ENCODE results near the gene SPEG. TPM values are rescaled to one million over a fixed set of nuclear protein-coding genes. Genes with fewer than 3 reads are reported as not detected.

SPEG gene
- total and polyA plus RNA-seq, 2 of the 13 experiments (the other 11 are each of a cell fraction or from before 2014, with no cell fraction given) = 0.18 to 0.24 TPM

DNA sequence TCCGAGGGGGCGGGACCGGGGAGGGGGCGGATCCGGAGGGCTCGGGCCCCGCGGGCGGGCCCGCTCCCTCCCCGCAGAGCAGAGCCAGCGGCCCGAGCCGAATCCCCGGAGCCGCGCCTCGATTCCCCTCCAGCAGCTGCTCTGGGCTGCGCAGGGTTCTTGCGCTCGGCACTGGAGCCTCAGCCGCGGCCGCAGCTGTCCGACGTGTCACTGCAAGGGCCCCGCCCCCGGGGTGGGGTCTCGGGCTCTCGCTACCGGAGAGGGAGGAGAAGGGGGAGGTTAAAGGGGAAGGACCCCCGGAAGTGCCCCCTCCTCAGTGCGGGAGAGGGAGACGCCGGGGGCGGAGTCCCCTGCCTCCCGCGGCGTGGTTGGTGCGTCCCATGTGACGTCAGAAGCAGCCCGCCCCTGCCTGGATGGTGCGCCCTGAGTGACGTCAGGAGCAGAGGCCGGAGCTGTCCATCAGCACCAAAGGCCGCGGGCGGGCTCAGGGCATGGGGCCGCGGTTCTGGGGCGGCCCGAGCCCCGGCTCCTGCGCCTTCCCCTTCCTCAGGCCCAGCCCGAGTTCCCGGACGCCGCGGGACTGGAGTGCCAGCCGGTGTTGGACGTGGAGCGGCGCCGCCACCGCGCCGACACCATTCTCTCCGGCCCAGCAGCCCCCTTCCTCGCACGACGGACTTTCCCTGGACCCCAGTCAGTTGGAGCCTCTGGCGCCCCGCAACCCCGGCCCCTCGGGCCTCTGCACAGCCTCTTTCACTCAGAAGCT, 109.1 kb downstream of the SPEG start, which contains the start of the genes CHPF and TMEM198 (continued):
- TF ChIP-seq KDM2A (CRISPR knock-in tag; IDR thresholded peaks at IDR 0.05; ENCODE audit: borderline replicate concordance, low read depth) (peak; percentile 97), CREB3 (CRISPR knock-in tag; IDR thresholded peaks at IDR 0.05) (peak; percentile 61), RFX3 (CRISPR knock-in tag; IDR thresholded peaks at IDR 0.05) (no peak), ZNF546 (CRISPR knock-in tag; conservative IDR thresholded peaks at IDR 0.05) (no peak), CREB1 (IDR thresholded peaks at IDR 0.05) (peak; percentile 100), CREB1 (CRISPR knock-in tag; IDR thresholded peaks at IDR 0.05) (peak; percentile 97), IRX3 (CRISPR knock-in tag; IDR thresholded peaks at IDR 0.05; ENCODE audit: borderline replicate concordance, low read depth) (peak; percentile 72; the same call in 1 of the 2 replicates), RORA (CRISPR knock-in tag; IDR thresholded peaks at IDR 0.05) (0 out of 2 replicates have a peak, but pooled peaks have one; percentile 30), PHF5A (CRISPR knock-in tag; IDR thresholded peaks at IDR 0.05; ENCODE audit: low read depth, unreplicated experiment) (peak; percentile 46), HHEX (CRISPR knock-in tag; IDR thresholded peaks at IDR 0.05) (no peak), ZNF629 (CRISPR knock-in tag; conservative IDR thresholded peaks at IDR 0.05) (no peak), CEBPG (CRISPR knock-in tag; IDR thresholded peaks at IDR 0.05) (0 out of 2 replicates have a peak, but pooled peaks have one; percentile 30), IKZF5 (CRISPR knock-in tag; IDR thresholded peaks at IDR 0.05) (peak; percentile 87), ZNF251 (CRISPR knock-in tag; IDR thresholded peaks at IDR 0.05) (no peak)
- TF ChIP-seq, protein P1, sequence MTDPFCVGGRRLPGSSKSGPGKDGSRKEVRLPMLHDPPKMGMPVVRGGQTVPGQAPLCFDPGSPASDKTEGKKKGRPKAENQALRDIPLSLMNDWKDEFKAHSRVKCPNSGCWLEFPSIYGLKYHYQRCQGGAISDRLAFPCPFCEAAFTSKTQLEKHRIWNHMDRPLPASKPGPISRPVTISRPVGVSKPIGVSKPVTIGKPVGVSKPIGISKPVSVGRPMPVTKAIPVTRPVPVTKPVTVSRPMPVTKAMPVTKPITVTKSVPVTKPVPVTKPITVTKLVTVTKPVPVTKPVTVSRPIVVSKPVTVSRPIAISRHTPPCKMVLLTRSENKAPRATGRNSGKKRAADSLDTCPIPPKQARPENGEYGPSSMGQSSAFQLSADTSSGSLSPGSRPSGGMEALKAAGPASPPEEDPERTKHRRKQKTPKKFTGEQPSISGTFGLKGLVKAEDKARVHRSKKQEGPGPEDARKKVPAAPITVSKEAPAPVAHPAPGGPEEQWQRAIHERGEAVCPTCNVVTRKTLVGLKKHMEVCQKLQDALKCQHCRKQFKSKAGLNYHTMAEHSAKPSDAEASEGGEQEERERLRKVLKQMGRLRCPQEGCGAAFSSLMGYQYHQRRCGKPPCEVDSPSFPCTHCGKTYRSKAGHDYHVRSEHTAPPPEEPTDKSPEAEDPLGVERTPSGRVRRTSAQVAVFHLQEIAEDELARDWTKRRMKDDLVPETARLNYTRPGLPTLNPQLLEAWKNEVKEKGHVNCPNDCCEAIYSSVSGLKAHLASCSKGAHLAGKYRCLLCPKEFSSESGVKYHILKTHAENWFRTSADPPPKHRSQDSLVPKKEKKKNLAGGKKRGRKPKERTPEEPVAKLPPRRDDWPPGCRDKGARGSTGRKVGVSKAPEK (CRISPR knock-in tag; IDR thresholded peaks at IDR 0.05; ENCODE audit: borderline replicate concordance) = 0 out of 2 replicates have a peak, but pooled peaks have one; percentile 28
- TF ChIP-seq, protein P2, sequence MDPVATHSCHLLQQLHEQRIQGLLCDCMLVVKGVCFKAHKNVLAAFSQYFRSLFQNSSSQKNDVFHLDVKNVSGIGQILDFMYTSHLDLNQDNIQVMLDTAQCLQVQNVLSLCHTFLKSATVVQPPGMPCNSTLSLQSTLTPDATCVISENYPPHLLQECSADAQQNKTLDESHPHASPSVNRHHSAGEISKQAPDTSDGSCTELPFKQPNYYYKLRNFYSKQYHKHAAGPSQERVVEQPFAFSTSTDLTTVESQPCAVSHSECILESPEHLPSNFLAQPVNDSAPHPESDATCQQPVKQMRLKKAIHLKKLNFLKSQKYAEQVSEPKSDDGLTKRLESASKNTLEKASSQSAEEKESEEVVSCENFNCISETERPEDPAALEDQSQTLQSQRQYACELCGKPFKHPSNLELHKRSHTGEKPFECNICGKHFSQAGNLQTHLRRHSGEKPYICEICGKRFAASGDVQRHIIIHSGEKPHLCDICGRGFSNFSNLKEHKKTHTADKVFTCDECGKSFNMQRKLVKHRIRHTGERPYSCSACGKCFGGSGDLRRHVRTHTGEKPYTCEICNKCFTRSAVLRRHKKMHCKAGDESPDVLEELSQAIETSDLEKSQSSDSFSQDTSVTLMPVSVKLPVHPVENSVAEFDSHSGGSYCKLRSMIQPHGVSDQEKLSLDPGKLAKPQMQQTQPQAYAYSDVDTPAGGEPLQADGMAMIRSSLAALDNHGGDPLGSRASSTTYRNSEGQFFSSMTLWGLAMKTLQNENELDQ (CRISPR knock-in tag; IDR thresholded peaks at IDR 0.05; ENCODE audit: borderline replicate concordance) = peak; percentile 78; the same call in 1 of the 2 replicates
- TF ChIP-seq, protein P3, sequence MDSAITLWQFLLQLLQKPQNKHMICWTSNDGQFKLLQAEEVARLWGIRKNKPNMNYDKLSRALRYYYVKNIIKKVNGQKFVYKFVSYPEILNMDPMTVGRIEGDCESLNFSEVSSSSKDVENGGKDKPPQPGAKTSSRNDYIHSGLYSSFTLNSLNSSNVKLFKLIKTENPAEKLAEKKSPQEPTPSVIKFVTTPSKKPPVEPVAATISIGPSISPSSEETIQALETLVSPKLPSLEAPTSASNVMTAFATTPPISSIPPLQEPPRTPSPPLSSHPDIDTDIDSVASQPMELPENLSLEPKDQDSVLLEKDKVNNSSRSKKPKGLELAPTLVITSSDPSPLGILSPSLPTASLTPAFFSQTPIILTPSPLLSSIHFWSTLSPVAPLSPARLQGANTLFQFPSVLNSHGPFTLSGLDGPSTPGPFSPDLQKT (CRISPR knock-in tag; IDR thresholded peaks at IDR 0.05; ENCODE audit: borderline replicate concordance) = peak; percentile 53; the same call in 1 of the 2 replicates
- TF ChIP-seq, protein P4, sequence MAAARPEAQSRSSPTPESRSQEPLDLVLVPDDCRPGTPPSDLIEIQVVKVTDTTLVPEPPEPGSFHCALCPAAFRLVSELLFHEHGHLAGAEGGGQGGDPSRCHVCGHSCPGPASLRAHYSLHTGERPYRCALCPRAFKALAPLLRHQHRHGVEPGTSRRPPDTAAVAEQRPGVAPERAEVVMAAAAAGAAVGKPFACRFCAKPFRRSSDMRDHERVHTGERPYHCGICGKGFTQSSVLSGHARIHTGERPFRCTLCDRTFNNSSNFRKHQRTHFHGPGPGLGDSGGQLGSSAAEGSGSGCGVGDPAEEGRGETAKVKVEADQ (CRISPR knock-in tag; IDR thresholded peaks at IDR 0.05; ENCODE audit: borderline replicate concordance) = peak; percentile 60; the same call in 1 of the 2 replicates
